Measurements from ENCODE around the gene MIER2. TPM values are rescaled to one million over a fixed set of nuclear protein-coding genes. Genes with fewer than 3 reads are reported as not detected.

The MIER2 gene
- total and polyA plus RNA-seq, 7 donors, result 6.6 to 31.9 (median 12.3) TPM

- intact Hi-C loops (cut with DNase I), result no loop called here
- no peak for TF ChIP-seq EP300 (IDR thresholded peaks at IDR 0.05)
- TF ChIP-seq CTCF (IDR thresholded peaks at IDR 0.05), result no peak
- no peak for TF ChIP-seq POLR2AphosphoS5 (IDR thresholded peaks at IDR 0.05)
- no peak for TF ChIP-seq POLR2A (IDR thresholded peaks at IDR 0.05)
- 80 to 87% methylated on average over 30 of the region's 30 CpGs for WGBS, 2 donors
These were observed 46.0 kb upstream of the MIER2 start for GRCh38 chr19:390386-391206.

GRCh38 chr19:389935-390289 lies 45.3 kb upstream of the MIER2 start:
- TF ChIP-seq POLR2AphosphoS5 (IDR thresholded peaks at IDR 0.05) (no peak), EP300 (IDR thresholded peaks at IDR 0.05) (no peak), CTCF (IDR thresholded peaks at IDR 0.05) (no peak), POLR2A (IDR thresholded peaks at IDR 0.05) (no peak)

More at GRCh38 chr19:390386-391206, 46.0 kb upstream of the MIER2 start:
- Histone ChIP-seq H3K27ac (no peak overlapping the region), H3K9me3 (no peaks in the 10 kb centered on the region), H3K36me3 (no peaks in the 10 kb centered on the region), H3K4me3 (no peak overlapping the region), H3K27me3 (peaks cover 0 to 17% (median 0%) of the 10 kb centered on the region in 3 donors), H3K4me1 (no peaks in the 10 kb centered on the region)
- DNase-seq, result no peak

GRCh38 chr19:389255-389934 lies 44.8 kb upstream of the MIER2 start:
- H3K4me3 ChIP-seq, result no peak overlapping the region
- DNase-seq, result no peak
- H3K36me3 ChIP-seq, result no peaks in the 10 kb centered on the region
- peaks cover 0 to 17% (median 0%) of the 10 kb centered on the region in 3 donors for H3K27me3 ChIP-seq
- H3K9me3 ChIP-seq, result no peaks in the 10 kb centered on the region
- 56 to 63% methylated on average over 21 of the region's 21 CpGs for WGBS, 2 donors
- H3K4me1 ChIP-seq, result no peaks in the 10 kb centered on the region
- H3K27ac ChIP-seq, result no peak overlapping the region
- intact Hi-C loops (cut with DNase I), result no loop called here
- no peak for TF ChIP-seq CTCF (IDR thresholded peaks at IDR 0.05)
- TF ChIP-seq EP300 (IDR thresholded peaks at IDR 0.05), result no peak
- TF ChIP-seq POLR2A (IDR thresholded peaks at IDR 0.05), result no peak
- no peak for TF ChIP-seq POLR2AphosphoS5 (IDR thresholded peaks at IDR 0.05)

More at GRCh38 chr19:389935-390289, 45.3 kb upstream of the MIER2 start:
- no peak overlapping the region for H3K27ac ChIP-seq
- H3K4me1 ChIP-seq, result no peaks in the 10 kb centered on the region
- H3K4me3 ChIP-seq, result no peak overlapping the region
- WGBS, 2 donors, result 78 to 83% methylated on average over 12 of the region's 12 CpGs
- H3K9me3 ChIP-seq, result no peaks in the 10 kb centered on the region
- DNase-seq, result no peak
- intact Hi-C loops (cut with DNase I), result no loop called here
- peaks cover 0 to 17% (median 0%) of the 10 kb centered on the region in 3 donors for H3K27me3 ChIP-seq
- no peaks in the 10 kb centered on the region for H3K36me3 ChIP-seq

- intact Hi-C loops (cut with DNase I), result no loop called here
- peaks cover 0 to 18% (median 0%) of the 10 kb centered on the region in 3 donors for H3K27me3 ChIP-seq
- no peak for DNase-seq
- no peaks in the 10 kb centered on the region for H3K4me1 ChIP-seq
- no peak overlapping the region for H3K4me3 ChIP-seq
- H3K36me3 ChIP-seq, result no peaks in the 10 kb centered on the region
- no peak overlapping the region for H3K27ac ChIP-seq
- WGBS, 2 donors, result 83 to 84% methylated on average over 17 of the region's 17 CpGs
- H3K9me3 ChIP-seq, result no peaks in the 10 kb centered on the region
- TF ChIP-seq POLR2AphosphoS5 (IDR thresholded peaks at IDR 0.05), result no peak
- no peak for TF ChIP-seq POLR2A (IDR thresholded peaks at IDR 0.05)
- no peak for TF ChIP-seq CTCF (IDR thresholded peaks at IDR 0.05)
- no peak for TF ChIP-seq EP300 (IDR thresholded peaks at IDR 0.05)
These were observed 44.1 kb upstream of the MIER2 start for GRCh38 chr19:388691-389090.

Measured in sigmoid colon (tissue), 7 donors.